Activated T-helper 2 cell treated with anti-CD3 and anti-CD28 coated beads, Interferon-gamma antibody, Interleukin-2, Interleukin-4, amounts not matched to agents 10 μg/mL and 5 μg/mL and 100 μg/mL, durations not matched to agents 14 hours and 24 hours and 36 hours (primary cell): ENCODE results near the gene BICD2. TPM values are rescaled to one million over a fixed set of nuclear protein-coding genes. Genes with fewer than 3 reads are reported as not detected.

Source experiments
- DNase-seq: peaks from one replicate; pipeline ENCODE4 v3.0.0; 2021; ENCODE audit warnings: low spot score
- H3K27ac Mint-ChIP-seq: one replicate; pipeline ENCODE4 v1.8.0; 2021; ENCODE audit warnings: mixed read lengths
- H3K27me3 Mint-ChIP-seq: one replicate; pipeline ENCODE4 v1.8.0; 2021; ENCODE audit warnings: low read depth, mixed read lengths
- H3K36me3 Mint-ChIP-seq: one replicate; pipeline ENCODE4 v1.8.0; 2021; ENCODE audit warnings: low read depth, mixed read lengths
- H3K4me1 Mint-ChIP-seq: one replicate; pipeline ENCODE4 v1.8.0; 2021; ENCODE audit warnings: low read depth, mixed read lengths
- H3K4me3 Mint-ChIP-seq: one replicate; pipeline ENCODE4 v1.8.0; 2021; ENCODE audit warnings: low read depth, mild to moderate bottlenecking, moderate library complexity, mixed read lengths
- H3K9me3 Mint-ChIP-seq: one replicate; pipeline ENCODE4 v1.8.0; 2021; ENCODE audit warnings: mixed read lengths
- intact Hi-C: fragments of 100-400 bp; cut with micrococcal nuclease; formaldehyde crosslinking; loops from one replicate; pipeline ENCODE4 v1.15.1; 2023
- total RNA-seq: library from RNA; stranded (reverse); gene quantifications from 2 replicates; pipeline ENCODE4 v1.2.3, GENCODE V29; 2022

The BICD2 gene
- total RNA-seq, 1 donor from 2014 or later, result 23.6 TPM

DNA sequence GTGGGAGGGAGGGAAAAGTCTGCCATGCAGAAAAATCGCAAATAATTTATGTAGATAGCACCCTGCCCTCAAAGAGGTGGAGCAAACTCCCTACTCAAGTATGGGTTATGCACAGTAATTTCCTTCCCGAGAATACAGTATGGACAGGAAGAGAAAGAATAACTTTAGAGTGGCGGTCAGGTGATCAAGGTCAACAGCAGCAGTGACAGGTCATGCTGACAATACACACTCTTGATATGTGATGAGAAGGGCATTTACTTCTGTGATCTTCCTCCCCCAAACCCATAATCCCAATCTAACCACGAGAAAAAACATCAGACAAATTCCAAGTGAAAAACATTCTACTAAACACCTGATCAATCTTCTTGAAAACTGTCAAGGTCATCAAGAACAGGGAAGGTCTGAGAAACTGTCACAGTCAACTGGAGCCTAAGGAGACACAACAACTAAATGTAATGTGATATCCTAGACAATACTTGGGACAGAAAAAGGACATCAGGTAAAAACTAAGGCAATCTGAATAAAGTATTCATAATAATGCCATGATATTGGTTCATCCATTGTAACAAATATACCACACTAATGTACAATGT lies 11.7 kb downstream of the BICD2 start:
- Mint-ChIP-seq H3K27ac (peak overlapping the region; percentile 13), H3K36me3 (peaks cover 9% of the 10 kb centered on the region), H3K4me1 (peaks cover 19% of the 10 kb centered on the region), H3K27me3 (no peaks in the 10 kb centered on the region), H3K4me3 (no peak overlapping the region), H3K9me3 (peaks cover 5% of the 10 kb centered on the region)
- no peak for DNase-seq
- intact Hi-C loops, result no loop called here

DNA sequence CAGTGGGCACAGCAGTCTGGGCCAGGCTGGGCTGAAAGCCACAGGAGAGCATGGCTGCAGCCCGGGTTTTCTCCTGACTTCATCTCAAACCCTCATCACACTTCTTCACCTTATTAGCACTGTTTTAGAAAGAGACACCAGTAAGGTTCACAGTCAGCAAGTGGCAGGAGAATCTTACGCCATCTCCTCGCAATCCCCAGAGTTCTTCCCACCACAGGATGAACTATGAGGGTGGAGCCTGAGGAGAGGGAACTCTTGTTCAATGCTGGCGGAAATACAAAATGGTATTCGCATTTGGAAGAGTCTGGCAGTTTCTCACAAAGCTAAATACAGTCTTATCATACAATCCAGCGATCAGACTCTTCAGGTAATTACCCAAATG lies 14.7 kb downstream of the BICD2 start:
- no peak overlapping the region for H3K27ac Mint-ChIP-seq
- H3K36me3 Mint-ChIP-seq, result peaks cover 4% of the 10 kb centered on the region

DNA sequence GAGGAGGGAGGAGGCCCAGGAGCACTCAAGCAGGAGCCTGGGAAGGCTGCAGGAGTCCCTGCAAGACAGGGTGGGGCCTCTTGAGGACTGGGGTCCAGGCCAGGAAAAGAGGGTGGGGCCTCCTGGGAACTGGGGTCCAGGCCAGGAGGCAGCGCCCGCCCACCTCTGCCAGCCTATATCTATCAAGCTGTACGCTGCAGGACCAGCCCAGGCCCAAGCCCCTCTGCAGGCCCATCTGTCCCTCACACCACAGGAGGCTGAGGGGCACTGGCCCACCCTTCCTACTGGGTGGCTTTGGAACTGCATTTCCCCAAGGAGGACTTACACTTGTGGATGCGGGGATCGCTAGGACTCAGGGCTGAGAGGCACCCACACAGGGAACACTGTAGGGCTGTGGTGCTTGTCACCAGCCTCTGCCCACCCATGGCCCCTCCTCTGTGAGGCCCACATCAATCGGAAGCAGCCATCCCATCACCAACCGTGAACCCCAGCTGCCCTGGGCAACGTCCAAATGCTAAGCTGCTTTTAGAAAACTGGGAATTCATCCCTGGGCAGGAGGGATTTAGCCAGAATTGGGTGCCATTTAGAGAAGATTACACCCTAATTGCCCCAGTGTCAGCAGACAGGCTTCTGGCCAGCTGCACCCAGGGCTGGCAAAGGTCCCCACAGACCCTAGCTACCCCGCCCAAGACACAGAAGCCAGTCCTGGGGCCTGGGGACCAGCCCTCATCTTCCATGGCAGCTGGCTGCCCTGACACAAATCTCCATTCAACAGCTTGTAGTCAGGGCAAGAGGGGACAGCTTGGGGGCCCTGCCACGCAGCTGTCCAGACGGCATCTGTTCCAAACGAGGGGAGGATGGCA lies 15.3 kb downstream of the BICD2 start:
- no peaks in the 10 kb centered on the region for H3K27me3 Mint-ChIP-seq
- H3K27ac Mint-ChIP-seq, result no peak overlapping the region
- H3K4me1 Mint-ChIP-seq, result peaks cover 17% of the 10 kb centered on the region
- intact Hi-C loops, result no loop called here
- peaks cover 4% of the 10 kb centered on the region for H3K36me3 Mint-ChIP-seq
- no peaks in the 10 kb centered on the region for H3K9me3 Mint-ChIP-seq
- DNase-seq, result no peak
- no peak overlapping the region for H3K4me3 Mint-ChIP-seq

More for the DNA sequence above, 14.7 kb downstream of the BICD2 start:
- Mint-ChIP-seq H3K4me1 (peaks cover 17% of the 10 kb centered on the region), H3K27me3 (no peaks in the 10 kb centered on the region), H3K9me3 (no peaks in the 10 kb centered on the region), H3K4me3 (no peak overlapping the region)
- DNase-seq, result no peak
- intact Hi-C loops, result no loop called here

DNA sequence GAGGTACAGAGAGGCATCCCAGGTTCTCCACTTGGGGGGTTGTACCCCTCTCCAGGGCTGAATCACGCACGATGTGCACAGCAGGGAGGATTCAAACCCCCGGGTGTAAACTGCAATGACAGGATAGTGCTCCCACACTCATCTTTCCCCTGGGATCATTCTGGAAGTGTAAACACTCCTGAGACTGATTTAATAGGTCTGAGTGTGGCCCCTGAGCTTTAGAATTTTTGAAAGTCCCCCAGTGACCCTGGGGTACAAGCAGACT lies 16.5 kb downstream of the BICD2 start:
- H3K27me3 Mint-ChIP-seq, result no peaks in the 10 kb centered on the region
- H3K4me3 Mint-ChIP-seq, result no peak overlapping the region
- intact Hi-C loops, result no loop called here
- H3K27ac Mint-ChIP-seq, result no peak overlapping the region
- no peaks in the 10 kb centered on the region for H3K9me3 Mint-ChIP-seq
- DNase-seq, result no peak
- peaks cover 19% of the 10 kb centered on the region for H3K4me1 Mint-ChIP-seq
- H3K36me3 Mint-ChIP-seq, result peaks cover 4% of the 10 kb centered on the region

DNA sequence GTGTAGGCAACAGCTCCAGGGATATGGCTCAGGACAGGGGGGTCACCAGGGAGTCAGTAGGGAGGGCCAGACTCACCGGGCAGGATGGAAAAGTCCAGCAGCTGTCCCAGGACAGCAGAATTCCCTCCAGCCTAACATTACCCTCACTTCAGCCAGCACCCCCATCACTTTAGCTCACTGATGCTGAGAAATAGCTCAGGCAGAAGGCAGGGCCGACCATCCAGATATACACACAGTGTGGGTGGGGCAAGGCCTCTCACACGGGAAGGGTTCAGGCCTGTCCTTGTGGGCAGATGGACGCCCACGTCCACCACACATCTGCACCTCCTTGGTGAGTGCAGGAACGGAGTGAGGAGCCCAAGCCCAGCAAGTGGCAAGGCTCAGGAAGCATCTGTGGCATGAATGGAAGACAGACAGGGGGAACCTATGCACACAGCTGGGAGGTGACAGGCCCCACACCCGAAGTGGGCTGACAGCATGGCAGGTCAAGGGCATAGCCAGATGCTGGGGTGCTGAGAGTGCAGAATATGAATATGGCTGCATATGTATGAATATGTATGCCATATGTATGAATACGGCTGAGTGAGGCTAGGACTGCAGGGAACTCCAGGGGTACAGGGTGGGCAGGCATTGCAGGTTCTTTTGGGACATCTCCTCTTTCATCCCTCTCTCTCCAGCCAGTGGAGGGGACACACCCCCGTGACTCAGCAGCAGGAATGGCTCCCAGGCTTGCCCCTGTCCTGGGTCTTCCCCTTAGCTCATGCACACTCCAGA lies 17.0 kb downstream of the BICD2 start:
- no peak overlapping the region for H3K27ac Mint-ChIP-seq
- H3K4me1 Mint-ChIP-seq, result peaks cover 14% of the 10 kb centered on the region
- H3K36me3 Mint-ChIP-seq, result no peaks in the 10 kb centered on the region
- no peaks in the 10 kb centered on the region for H3K9me3 Mint-ChIP-seq
- no peak for DNase-seq
- H3K27me3 Mint-ChIP-seq, result no peaks in the 10 kb centered on the region
- H3K4me3 Mint-ChIP-seq, result no peak overlapping the region
- intact Hi-C loops, result no loop called here

DNA sequence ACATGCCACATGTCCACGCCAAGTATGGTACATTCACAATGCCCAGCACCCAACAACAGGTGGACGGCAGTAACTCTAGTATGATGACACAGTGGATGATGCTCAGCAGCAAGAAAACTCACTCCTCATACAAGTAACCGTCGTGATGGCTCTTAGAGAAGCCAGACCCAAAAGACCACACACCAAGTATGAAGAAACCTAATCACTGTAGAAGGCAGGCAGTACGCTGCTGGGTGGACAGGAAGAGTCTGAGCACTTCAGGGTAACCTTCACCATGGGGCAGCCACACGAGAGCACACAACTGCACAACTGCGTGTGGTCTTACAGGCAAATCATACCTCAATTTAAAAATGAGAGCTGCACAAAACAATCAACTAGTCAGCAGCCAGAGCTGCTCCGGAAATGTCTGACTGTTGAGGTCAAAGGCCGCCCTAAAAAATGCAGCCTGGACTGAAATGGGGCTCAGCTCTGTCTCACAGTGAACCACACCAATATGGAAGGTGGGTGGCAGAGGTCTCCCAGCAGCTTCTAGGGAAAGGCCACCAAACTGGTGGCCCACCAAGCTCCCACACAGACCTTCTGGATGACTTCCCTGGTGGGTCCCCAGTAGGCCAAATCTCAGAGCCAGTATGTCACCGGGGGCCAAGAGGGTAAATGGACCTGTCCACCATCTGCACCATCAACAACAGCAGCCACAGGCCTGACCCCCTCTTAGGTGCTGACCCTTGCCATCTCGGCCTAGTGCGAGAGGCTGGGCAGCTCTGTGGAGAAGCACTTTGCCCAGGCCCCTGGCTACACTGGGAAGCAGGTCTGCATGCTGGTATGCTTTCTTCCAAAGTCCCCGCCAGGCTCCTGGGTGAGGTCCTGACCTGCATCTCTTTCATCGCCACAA lies 17.8 kb downstream of the BICD2 start:
- intact Hi-C loops, result no loop called here
- Mint-ChIP-seq H3K27ac (no peak overlapping the region), H3K4me1 (peaks cover 8% of the 10 kb centered on the region)

DNA sequence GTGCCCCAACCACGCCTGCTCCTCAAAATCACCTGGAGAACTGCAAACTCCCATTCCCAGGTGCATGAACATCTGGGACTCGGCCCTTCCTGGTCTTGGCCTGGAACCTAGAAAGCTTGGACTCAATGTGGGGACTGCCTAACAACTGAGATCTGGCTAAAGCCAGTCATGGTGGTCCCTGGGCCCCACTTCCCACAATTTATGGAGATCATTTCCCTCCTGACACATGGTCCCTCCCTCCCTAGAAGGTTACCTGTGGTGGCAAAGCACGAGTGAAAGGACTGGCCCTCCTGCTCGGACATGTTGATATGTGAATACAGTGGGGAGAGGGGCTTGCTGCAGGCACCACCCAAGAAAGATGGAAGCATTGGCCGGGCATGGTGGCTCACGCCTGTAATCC lies 18.8 kb downstream of the BICD2 start:
- peaks cover 15% of the 10 kb centered on the region for H3K4me1 Mint-ChIP-seq
- H3K4me3 Mint-ChIP-seq, result no peak overlapping the region
- no peak for DNase-seq
- intact Hi-C loops, result no loop called here
- no peak overlapping the region for H3K27ac Mint-ChIP-seq
- H3K36me3 Mint-ChIP-seq, result no peaks in the 10 kb centered on the region
- H3K9me3 Mint-ChIP-seq, result no peaks in the 10 kb centered on the region
- H3K27me3 Mint-ChIP-seq, result no peaks in the 10 kb centered on the region

More for the DNA sequence above, 17.8 kb downstream of the BICD2 start:
- no peak for DNase-seq
- H3K36me3 Mint-ChIP-seq, result no peaks in the 10 kb centered on the region
- no peak overlapping the region for H3K4me3 Mint-ChIP-seq
- H3K9me3 Mint-ChIP-seq, result no peaks in the 10 kb centered on the region
- H3K27me3 Mint-ChIP-seq, result no peaks in the 10 kb centered on the region

DNA sequence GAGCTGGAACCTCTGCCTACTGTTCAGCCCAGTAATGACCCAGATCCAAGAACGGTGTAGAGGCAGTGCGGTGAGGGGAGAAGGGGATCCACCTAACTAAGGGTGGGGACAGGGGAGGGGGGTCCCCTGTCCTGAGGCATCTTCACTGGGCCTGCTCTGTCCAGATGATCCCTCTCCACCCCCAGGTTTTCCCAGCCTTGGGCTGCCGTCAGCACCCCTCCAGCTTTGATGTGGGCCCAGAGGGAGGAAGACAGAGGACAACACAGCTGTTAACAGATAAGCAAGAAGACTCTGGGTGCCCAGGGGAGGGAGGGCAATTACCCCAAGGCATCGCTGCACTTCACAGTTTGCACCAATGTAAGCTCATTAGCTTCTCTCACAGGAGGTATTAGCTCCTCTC lies 19.3 kb downstream of the BICD2 start:
- Mint-ChIP-seq H3K27me3 (no peaks in the 10 kb centered on the region), H3K27ac (no peak overlapping the region), H3K9me3 (no peaks in the 10 kb centered on the region), H3K36me3 (no peaks in the 10 kb centered on the region), H3K4me3 (no peak overlapping the region), H3K4me1 (peaks cover 18% of the 10 kb centered on the region)
- DNase-seq, result no peak
- intact Hi-C loops, result no loop called here

DNA sequence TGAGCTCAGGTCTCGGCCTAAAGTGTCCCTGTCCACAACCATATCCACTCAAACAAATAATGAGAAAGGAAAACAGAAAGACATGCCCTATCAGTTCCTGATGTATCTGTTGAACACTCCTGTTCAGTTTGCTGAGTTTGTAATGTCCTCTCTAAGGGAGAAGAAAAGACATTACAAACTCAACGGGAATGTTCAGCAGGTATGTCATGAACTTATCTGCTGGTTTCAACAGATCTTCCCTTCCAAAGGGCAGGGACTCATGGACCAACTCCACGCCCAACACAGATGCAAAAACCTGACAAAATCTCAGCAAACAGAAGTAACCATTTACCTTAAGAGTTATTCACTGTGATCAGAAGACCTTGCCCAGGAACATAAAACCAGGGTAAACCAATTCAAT lies 23.7 kb downstream of the BICD2 start:
- no peaks in the 10 kb centered on the region for H3K9me3 Mint-ChIP-seq
- H3K4me1 Mint-ChIP-seq, result peaks cover 34% of the 10 kb centered on the region
- DNase-seq, result no peak
- no peak overlapping the region for H3K27ac Mint-ChIP-seq
- no peaks in the 10 kb centered on the region for H3K36me3 Mint-ChIP-seq
- no peak overlapping the region for H3K4me3 Mint-ChIP-seq
- intact Hi-C loops, result no loop called here
- no peaks in the 10 kb centered on the region for H3K27me3 Mint-ChIP-seq

DNA sequence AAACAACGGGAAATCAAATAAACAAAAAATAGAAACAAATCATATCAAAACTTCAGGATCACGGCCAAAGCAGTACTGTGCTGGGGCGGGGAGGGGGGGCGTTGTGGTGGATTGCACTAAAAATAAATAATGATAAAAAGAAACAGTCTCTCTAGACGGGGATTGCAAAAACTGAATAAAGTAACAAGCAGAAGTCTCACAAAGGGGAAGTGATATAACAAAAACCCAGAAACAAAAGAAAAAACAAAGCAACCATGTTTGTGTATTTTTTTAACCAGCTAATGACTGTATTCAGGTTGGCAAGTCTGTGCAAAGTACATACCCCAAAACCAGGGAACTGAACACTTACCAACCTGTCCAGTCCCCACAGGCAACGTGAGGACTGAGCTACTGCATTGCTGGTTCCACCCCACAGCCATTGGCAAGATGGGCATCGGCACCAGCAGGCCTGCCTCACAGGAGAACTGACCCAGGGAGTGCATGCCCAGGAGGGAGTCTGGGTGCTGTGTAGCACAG lies 24.1 kb downstream of the BICD2 start:
- Mint-ChIP-seq H3K4me1 (peaks cover 36% of the 10 kb centered on the region), H3K9me3 (no peaks in the 10 kb centered on the region), H3K27me3 (no peaks in the 10 kb centered on the region), H3K4me3 (no peak overlapping the region), H3K36me3 (no peaks in the 10 kb centered on the region), H3K27ac (no peak overlapping the region)
- no peak for DNase-seq
- intact Hi-C loops, result no loop called here

DNA sequence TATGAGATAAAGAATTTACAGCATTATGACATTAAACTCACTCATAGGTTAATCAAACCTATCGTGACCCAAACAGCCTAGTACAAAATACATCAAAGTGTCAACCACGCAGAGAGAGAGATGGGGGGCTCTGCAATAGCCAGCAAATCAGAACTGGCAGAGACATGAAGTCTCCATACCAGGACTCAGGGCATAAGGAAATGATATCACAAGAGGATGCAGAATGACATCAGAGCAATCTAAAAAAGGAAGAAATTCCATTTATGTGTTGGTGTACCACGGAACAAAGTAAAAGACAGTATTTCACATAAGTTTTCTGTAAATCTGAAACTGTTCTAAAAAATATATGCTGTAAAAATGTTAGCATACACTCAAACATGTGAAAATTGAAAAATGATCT lies 24.6 kb downstream of the BICD2 start:
- Mint-ChIP-seq H3K4me1 (peaks cover 36% of the 10 kb centered on the region), H3K4me3 (no peak overlapping the region), H3K27ac (no peak overlapping the region), H3K9me3 (no peaks in the 10 kb centered on the region), H3K27me3 (no peaks in the 10 kb centered on the region), H3K36me3 (no peaks in the 10 kb centered on the region)
- no peak for DNase-seq
- intact Hi-C loops, result no loop called here

DNA sequence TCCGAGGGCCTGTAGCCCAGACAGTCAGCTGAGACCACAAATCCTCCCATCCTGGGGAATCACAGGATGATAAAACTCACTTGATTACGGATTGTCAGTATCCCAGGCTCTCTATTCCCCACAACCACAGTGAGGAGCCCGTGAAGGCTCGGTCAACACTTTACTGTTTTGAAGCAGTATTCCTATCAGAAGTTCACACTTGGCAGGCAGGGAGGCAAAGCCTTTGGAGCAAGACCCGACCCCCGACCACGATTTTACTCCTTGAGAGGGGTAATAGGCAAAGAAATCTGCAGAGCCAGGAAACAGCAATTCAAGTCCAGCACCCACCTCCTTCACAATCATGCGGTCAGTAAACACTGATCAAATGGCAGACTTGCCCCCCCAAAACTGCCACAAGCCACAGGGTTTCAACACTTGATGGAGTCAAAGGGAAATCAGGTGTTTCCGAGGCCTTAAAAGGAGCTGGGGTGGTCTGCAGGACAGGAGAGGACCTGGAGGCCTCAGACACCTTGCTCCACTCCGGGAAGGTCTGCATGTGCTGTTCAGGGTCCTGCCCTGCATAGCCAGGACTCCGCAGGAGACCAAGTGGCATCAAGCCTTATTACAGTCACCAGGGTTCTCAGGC lies 25.2 kb downstream of the BICD2 start:
- H3K27ac Mint-ChIP-seq, result no peak overlapping the region

More for the DNA sequence above, 25.2 kb downstream of the BICD2 start:
- Mint-ChIP-seq H3K9me3 (no peaks in the 10 kb centered on the region), H3K4me3 (no peak overlapping the region), H3K36me3 (no peaks in the 10 kb centered on the region), H3K4me1 (peaks cover 36% of the 10 kb centered on the region), H3K27me3 (no peaks in the 10 kb centered on the region)
- intact Hi-C loops, result no loop called here
- DNase-seq, result no peak
